Activated T-helper 9 cell treated with anti-CD3 and anti-CD28 coated beads, Interleukin-2, amount 50 U/mL, for 16 hours (primary cell): ENCODE measurements around the gene TAOK3.
"Not testable (repeated sequence)": the region's sequence is repeated elsewhere in the genome, so short reads cannot be mapped to it uniquely, and the experiment has no call there.

Experiments used
- DNase-seq: peaks from one replicate; pipeline ENCODE4 v3.0.0-alpha.2; 2020; ENCODE audit warnings: low read depth

Gene TAOK3

DNA sequence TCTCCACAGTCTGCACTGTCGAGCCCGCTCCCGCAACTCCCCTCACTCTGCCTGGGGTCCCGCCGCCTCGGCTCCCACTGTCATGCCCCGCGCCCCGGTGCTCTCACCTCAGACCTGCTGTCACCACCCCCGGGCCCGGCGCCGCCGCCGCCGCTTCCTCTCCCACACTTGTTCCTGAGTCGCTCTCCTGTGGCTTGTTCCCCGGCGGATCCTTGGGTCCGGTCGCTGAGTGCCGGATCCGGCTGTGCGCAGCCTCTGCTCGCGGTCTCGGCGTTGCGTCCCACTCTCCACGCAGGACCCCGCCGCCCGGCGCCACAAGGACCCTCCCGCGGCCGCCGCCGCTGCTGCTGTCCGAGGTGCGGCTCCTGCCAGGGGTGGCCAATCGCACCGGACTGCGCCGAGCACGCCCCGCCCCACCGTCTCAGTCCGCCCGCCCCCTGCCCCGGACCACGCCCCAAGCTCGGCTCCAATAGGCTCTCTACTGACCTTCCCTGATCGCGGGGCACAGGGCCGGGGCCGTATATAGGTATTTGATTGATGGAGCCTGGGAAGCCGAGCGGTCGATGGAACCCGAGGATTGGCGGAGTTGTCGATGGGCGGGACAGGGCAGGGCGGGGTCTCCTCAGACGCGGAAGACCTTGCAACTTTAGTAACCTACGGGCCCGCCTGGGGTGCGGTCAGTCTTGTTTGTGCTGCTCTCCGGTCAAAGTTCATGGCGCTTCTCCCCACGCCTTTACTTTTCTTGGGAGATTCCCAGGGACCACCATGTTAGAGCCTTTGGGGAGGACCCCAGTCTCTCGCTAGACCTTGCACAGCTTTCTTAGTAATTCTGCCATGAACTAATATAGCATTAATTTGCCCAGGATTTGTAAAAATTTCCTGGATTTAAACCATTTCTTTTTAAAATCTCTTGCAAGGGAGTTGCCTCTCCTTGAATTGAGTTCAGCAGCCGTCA, at the start of gene TAOK3:
TAOK3 (minus strand) TSS at position 367 of the 955 bp plus-strand sequence. CDS start 117,340 bp downstream, outside the sequence.
- DNase-seq = peak; percentile 97

DNA sequence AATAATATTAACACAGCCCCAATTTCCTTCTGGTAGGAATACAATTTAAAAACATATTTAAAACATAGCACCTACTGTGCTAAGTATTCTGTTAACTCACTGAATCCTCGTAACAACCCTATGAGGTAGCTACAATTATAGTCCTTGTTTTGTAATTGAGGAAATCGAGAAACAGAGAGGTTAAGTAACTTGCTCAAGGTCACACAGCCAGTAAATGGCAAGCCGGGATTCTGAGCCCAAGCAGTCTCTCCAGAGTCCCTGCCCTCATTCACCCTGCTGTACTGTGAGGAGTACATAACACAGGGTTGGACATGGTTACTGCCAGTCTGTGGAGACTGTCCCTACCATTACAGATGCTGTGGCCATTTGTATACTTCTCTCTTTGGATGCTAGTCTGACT, 48.0 kb upstream of the TAOK3 start:
- DNase-seq = no peak

DNA sequence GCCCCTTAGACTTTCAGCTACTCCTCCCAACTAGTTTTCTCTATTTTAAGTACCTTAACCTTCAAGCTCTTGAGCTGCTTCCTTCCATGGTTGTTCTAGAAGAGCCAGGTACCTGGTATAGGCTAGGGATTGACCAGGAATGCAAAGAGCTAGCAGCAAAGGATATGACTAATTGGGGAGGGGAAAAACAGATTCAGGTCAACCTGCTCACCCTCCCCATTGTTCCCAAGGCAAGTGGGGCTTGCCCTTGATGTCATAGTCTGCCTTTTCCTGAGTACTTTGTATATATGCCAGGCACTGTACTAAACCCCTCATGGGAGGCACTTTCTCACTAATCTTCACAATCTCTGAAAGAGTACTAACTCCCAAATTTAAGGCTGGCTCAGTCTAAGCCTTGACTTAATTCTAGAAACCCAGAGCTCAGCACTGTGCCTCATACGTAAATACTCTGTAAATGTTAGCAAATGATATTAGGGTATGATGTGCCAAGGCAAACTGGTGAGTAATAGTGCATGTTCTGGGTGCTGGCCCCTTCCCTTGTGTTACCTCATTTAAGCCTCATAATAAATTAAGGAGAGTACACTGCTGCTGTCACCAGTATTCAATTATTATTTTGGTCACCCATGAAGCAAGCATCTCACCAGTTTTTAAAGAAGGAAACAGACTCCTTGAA, 45.8 kb upstream of the TAOK3 start:
- DNase-seq = no peak

DNA sequence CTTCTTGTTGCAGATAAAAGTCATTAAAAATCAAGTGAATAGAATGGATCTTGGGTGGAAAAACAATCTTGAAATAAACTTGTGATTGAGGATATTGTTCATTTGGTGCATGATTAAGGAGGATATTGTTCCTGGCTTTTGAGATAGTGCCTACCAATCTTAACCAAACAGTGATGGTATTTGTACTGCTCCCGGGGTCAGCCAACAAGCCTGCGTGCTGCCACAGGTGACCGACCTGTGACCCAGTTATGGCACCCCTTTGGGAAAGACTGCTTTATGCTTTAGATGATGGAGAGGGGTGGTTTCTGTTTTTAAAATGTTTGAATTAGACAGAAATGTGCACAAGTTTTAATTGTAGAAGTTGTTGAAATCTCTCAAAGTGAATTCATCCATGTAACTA, 45.2 kb upstream of the TAOK3 start:
- DNase-seq = no peak

DNA sequence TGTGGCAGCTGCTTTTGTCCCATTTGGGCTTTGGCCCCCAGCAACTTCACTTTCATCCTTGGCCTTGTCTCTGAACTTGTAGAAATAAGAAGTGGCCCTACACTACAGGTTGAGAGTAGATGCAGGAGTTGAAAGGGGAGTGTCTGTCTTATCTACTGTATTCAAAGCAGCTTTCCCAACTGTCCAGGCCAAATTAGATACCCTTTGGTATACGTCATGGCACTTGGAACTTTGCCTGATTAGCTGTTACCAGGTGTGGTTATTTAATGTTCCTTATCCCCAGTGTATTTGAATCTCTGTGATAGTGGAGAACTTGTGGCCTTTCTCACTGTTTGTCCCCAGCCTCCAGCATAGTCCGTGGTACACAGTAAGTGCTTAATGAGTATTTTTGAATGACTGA, 37.1 kb upstream of the TAOK3 start:
- DNase-seq = no peak

DNA sequence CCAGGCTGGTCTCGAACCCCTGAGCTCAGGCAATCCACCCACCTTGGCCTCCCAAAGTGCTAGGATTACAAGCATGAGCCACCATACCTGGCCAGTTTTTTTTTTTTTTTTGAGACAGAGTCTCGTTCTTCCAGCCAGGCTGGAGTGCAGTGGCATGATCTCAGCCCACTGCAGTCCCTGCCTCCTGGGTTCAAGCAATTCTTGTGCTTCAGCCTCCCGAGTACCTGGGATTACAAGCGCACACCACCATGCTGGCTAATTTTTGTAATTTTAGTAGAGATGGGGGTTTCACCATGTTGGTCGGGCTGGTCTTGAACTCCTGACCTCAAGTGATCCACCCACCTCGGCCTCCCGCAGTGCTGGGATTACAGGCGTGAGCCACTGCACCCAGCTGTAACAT, 35.5 kb upstream of the TAOK3 start:
- not testable (repeated sequence) for DNase-seq

DNA sequence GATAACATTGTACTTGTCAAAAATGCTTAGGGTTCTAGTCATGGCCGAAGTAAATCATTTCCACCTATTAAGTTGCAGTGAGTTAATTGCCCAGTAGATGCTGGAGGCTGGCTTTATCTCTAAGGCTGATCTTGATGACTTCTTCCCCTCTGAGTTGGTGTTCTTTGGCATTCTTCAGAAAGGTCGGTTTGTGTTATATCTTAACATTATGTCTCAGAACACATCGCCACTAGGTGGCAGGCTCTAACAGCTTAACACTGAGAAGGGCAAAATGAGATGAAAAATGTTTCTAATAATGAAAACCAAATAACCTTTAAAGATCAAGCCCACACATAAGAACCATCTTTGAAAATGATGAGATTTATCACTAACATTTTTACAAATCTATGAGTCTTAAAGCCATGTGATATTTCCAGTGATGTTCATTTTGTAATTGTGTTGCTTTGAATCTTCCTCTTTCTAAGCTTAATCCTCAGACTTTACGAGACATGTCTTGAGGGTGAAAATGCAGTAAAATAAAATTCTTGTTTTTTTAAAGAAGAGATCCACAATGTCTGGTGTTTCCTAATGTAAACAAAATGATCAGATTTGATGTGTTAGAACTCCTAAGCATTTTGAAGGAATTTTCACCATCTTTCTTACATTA, 32.3 kb upstream of the TAOK3 start:
- peak; percentile 6 for DNase-seq

DNA sequence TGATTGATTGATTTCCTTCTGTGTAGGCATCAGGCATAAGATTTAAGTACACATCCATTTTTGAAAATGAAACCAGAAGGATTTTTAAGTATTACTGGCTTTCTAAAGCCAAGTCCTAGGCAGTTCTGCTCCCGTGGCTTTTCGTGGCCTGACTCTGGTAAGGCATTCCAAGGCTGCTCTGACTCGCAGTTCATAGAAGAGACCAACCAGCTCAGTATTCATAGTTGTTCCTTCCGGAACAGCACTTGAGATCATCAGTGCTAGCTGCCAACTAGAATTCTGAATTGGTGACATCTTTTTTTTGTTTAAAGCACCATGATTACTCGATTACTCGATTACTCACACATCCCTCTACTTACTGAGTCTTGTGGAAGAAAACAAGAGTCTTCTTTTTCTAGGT, 29.5 kb upstream of the TAOK3 start:
- DNase-seq = no peak

DNA sequence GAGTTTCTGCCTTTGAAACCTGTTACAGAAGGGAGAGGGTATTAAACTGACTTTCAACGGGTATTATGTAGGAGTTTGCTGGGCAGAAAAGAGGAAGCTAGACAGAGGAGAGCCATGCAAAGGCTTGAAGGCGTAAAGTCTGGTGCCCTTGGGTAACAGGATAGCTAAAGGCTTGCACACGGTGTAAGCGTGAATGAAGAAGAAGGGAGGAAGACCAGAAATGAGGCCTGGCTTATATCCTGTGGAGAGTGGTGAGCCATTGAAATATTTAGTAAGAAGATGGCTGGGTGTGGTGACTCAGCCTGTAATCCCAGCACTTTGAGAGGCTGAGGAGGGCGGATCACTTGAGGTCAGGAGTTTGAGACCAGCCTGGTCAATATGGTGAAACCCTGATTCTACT, 26.2 kb upstream of the TAOK3 start:
- no peak for DNase-seq

DNA sequence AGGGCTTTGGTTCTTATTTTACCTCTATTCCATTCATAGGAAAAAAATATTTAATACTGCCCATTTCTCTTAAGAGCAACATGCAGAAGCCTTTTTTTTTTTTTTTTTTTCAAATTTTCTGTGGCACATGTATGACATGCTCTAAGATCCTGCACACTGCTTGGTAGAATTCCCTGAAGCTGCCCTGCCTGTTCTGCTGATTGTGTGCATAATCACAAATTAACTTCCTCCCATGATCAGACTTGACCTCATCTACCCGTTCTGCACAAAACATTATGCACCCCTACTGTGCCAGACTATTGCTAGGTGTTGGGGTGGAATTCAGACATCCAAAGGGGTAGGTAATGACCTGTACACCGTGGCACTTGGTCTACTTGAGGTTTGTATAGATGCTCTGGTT, 25.8 kb upstream of the TAOK3 start:
- no peak for DNase-seq

DNA sequence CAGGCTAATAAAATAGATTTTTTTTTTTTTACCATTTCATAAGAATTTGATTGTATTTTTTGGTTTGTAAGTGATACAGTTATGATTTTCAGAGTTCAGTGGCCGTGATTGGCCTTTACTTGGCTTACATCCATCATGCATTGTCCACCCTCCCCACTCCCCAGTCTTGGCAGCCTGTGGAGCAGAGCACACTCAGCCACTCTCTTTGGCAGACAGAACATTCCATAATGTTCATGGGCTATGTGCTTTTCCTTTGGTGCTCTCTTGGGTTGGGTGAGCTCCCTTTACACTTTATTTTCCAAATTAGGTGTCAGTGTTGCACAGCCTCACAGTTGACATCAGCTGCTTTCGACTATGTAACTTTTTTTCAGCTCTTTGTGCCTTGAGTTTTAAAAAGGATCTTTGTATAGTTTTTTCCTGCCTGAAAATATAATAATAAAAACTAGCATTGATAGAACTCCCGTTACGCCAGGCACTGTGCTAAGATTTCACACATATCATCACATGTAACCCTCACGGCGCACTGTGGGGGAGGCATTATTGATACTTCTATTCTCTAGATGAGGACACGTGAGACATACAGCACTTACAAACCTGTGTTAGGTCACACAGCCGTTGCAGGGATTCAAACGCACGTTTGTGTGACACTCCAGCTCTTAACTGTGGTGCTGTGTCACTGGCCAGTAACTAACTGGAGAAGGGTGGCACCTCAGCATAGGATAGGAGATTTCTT, 25.2 kb upstream of the TAOK3 start:
- DNase-seq = no peak

DNA sequence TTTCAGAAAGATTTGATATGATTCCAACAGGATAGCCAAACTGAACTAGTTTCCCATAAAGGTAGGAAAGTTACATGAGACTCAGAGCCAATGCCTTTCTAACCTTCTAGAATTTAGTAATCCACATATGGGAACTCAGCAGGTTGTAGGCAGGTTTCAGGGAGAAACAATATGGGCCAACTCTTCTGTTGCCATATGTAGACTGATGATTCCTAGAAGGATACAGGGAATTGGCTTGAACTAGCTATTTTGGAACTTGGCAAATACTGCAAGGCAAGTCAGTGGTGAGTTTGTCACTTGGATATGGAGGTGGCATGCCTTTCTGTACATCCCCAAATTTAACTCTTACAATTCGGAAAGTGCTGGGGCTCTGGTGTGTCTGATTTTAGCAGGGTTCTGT, 19.1 kb upstream of the TAOK3 start:
- no peak for DNase-seq

DNA sequence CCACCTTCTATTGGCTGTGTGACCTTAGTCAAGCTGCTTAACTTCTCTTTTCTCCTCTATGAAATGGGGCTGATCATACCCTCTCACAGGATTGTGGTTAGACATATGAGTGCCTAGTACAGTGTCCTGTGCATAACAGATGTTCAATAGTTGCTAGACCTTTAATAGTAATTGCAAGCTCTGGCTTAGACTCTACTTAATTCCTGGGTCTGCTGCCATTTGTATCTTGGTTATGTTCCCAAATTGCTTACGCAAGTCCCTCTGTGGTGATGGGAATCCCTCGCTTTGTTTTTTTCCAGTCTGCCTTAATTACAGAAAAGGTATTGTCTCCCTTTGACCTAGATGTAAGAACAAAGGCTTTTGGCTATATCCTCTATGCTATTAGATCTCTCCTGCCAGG, 18.7 kb upstream of the TAOK3 start:
- DNase-seq = no peak

DNA sequence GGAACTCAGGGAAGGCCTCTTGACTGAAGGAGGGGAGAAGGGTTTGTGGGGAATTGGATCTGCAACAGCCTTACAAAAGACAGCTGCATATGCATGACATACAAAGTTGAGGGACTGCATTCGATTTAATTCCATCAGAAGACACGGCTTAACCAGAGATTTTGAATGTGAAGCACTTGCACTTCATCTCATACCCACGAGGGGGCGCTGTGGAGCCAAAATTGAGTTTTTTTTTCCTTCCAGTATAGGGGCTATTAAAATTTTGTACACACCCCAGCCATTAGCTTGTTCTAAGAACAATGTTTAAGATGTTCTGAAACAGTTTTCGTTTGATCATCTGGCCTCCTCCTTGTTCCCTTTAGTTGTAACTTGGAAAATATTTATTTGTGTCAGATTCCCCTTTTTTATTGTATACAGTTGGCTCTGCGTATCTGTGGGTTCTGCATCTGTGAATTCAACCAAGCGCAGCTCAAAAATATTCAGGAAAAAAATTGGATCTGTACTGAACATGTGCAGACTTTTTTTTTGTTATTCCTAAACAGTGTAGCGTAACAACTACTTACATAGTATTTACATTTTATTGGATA, 5.3 kb upstream of the TAOK3 start:
- DNase-seq = peak; percentile 61

DNA sequence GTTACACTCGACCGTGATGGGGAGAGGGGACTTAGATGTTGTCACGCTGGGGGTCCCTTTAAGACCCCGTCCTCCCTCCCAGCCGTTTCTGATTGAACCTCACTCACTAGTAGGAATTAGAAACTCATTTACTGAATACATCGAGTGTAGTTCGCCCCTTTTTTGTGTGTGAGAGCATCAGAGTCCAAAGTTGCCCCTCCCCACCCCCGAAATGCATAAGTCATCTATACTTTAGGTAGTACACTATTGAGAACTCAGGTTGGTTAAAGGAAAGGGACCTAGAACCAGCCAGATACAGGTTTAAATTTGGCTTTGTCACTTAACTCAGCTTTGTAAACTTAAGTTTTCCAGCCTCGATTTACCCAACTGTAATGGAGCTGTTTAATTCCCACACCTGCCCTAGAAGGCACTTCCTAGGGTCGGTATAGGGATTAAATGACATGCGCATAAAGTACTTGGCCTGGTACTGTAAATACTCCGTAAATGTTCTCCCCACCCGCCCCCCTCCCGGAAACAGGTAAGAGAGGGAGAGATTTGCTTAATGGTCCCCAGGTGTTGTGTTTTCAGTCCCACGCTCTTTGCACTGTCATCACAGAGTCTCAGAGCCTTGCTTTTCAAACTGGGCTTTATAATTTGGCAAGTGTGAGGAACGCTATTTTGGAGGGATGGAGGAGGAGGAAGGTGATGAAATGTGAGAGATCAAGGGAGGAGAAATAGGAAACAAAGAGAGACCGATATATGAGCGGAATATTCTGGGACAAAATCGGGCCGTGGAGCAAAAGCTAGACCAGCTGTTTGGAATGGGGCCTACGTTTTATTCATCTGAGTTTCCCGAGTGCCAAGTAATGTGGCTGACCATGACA, 4.5 kb upstream of the TAOK3 start:
- DNase-seq = no peak

DNA sequence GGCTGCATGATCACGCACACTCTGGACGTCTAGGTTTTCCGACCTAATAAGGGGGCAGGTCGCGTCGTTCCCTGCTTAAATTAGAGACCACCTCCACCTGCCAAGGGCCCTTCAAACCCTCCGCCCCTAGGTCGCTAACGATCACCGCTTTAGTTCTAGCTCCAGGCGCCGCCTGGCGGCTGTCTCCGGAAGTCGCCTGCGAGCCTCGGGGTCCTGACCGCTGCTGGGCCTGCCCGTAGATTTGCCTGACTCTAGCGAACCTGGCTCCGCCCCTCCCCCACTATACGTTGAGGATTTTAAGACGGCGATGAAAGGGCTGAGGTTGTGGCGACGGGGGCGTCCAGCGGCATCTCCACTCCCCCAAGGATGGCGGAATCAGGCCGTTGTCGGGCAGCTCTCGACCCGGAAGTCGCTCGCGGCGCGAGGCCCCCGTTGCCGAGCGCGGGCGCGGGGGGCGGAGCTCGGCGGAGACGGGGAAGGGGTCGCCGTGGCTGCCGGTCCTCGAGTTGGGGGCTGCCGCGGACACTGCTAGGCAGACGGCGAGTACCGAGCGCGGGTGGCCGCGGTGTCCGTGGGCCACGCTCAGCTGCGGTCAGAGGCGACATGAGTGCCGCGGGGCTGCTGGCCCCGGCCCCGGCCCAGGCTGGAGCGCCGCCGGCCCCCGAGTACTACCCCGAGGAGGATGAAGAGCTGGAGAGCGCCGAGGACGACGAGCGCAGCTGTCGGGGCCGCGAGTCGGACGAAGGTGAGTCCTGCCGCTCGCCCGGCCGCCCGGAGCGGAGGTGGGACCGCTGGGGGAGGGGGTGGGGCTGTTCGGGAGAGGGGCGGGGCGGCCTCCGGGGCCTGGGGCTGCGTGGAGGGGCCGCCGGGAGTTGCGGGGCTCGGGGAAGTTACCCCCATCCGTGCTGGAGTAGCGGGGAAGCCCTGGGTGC, 3.6 kb upstream of the TAOK3 start, which contains the start of gene SUDS3:
SUDS3 (plus strand) TSS at position 467 of the 932 bp plus-strand sequence; CDS start at position 604, 137 bp downstream.
- DNase-seq = peak; percentile 88

DNA sequence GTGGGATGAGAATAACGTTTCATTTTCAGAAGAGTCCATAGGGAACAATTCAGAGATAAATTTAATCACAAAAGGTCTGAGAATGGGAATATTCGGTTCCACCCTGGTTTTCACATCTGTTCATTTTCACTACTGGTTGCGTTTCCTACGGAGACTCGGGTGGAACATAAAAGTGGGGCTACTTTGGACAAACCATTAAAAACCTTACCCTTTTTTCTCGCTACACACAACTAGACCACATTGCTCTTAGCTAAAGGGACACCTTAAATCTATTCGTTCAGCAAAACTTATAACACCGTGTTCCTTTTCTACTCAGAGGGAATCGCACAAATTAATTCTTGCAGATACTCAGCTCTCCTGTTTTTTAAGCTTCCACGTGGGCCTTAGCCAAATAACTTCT, 2.6 kb upstream of the TAOK3 start:
- no peak for DNase-seq

DNA sequence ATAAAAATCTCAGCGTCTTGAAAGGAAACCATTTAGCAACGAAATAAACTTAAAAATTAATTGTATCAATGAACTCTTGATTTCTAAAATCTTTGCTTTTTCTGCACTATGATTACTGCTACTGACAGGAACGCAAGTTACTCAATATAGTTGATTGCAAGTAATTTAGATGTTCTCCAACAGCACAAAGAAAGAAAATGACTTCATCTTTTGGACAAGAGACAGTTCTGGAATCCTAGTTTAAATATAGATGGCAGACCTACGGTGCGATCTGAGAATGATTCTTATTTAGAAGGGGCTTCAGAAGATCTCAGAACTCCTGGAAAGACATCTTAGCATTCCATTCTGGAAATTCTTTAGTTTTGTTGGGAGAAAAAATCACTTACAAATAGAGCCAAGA, 2.2 kb upstream of the TAOK3 start:
- no peak for DNase-seq

DNA sequence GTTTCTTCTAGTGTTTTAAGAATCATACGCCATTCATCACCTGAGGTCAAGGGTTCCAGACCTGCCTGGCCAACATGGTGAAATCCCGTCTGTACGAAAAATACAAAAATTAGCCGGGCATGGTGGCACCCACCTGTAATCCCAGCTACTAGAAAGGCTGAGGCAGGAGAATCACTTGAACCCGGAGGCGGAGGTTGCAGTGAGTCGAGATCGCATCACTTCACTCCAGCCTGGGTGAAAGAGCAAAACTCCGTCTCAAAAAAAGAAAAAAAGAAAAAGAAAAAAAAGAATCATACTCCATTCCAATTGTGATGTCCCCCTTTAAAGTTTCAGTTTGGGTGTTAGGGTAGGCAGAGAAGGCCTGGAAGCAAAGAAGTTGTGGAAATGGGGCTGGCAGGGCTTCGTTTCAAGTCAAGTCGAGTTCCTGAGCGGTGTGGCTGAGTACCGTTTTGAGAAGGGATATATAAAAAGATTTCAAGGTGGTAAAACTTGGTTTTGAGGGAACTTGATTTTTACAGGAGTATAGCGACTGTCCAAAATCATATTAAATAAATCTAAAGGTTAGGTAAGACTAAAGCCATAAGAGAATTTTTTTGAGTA, 1.5 kb upstream of the TAOK3 start:
- DNase-seq = no peak
